AG10803 (cell line): Measurements from ENCODE around the gene ZNF282.

ENCODE experiments used
- DNase-seq: peaks from one replicate; pipeline ENCODE4 v3.0.0; 2010; ENCODE audit warnings: low read depth
- H3K4me3 ChIP-seq: 2 replicates; pipeline ENCODE4 v1.5.1; 2011; ENCODE audit warnings: mild to moderate bottlenecking, low read length, control low read depth
- TF ChIP-seq, protein P1 (sequence below): conservative IDR thresholded peaks from 2 replicates; pipeline ENCODE4 v1.5.1; 2011; ENCODE audit warnings: mild to moderate bottlenecking, low read length, control low read depth, inconsistent platforms

The ZNF282 gene

DNA sequence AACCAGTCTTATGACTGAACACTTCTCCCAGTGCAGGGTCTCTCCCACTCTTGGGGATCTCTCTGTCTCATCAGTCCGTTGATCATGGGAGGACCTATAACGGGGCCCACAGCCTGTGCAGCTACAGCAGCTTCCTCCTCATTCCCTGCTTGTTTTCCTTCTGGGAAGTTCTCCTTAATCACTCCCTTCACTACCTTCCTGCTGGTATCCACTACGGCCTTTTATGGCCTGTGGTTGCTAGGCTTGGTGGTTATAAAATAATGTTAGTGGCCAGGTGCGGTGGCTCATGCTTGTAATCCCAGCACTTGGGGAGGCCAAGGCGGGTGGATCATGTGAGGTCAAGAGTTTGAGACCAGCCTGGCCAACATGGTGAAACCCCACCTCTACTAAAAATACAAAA, 3.5 kb upstream of the ZNF282 start:
- TF ChIP-seq, protein P1, sequence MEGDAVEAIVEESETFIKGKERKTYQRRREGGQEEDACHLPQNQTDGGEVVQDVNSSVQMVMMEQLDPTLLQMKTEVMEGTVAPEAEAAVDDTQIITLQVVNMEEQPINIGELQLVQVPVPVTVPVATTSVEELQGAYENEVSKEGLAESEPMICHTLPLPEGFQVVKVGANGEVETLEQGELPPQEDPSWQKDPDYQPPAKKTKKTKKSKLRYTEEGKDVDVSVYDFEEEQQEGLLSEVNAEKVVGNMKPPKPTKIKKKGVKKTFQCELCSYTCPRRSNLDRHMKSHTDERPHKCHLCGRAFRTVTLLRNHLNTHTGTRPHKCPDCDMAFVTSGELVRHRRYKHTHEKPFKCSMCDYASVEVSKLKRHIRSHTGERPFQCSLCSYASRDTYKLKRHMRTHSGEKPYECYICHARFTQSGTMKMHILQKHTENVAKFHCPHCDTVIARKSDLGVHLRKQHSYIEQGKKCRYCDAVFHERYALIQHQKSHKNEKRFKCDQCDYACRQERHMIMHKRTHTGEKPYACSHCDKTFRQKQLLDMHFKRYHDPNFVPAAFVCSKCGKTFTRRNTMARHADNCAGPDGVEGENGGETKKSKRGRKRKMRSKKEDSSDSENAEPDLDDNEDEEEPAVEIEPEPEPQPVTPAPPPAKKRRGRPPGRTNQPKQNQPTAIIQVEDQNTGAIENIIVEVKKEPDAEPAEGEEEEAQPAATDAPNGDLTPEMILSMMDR = no peak
- DNase-seq = no peak
- H3K4me3 ChIP-seq = no peak overlapping the region

DNA sequence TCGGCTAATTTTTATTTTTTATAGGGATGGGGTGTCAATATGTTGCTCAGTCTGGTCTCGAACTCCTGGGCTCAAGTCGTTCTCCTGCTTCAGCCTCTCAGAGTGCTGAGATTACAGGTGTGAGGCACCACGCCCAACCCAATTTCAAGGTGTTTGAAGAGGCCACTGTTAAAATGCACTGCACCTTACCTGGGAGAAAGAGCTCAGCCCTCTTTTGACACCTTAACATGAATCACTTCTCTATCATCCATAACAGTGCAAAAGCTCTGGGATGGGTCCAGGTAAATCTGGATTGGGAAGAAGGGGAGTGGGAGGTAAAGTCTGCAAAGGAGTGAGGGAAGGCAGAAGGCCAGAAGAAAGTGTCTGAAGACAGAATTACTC, 557 bp upstream of the ZNF282 start:
- peak overlapping the region; percentile 85 for H3K4me3 ChIP-seq
- DNase-seq = no peak
- TF ChIP-seq, protein P1 = no peak

DNA sequence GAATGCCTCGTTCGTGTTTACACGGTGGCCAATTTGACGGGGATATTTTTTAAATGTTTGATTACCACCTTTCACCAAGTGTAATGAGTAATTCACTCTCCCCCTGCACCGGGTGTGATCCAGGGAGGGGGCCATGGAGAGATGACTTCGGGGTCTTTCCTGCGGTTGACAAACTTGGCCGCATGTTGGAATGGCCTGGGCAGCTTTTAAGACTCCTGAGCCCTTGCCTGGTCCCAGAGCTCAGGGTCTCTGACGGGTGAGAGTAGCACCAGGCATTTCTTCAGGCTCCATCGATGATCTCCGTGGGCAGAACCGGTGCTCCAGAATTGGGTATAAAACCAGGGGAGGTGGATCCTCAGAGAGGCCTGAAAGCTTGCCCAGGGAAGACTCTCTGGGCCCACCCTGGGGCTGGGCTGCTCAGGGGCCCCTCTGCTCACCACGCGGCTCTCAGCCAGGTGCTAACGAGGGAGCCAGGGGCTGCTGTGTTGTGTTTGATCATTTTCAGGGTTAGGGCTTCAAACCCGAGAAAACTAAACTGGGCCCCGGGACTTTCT, 882 bp downstream of the ZNF282 start:
- TF ChIP-seq, protein P1 = no peak
- no peak for DNase-seq
- H3K4me3 ChIP-seq = peak overlapping the region; percentile 85

DNA sequence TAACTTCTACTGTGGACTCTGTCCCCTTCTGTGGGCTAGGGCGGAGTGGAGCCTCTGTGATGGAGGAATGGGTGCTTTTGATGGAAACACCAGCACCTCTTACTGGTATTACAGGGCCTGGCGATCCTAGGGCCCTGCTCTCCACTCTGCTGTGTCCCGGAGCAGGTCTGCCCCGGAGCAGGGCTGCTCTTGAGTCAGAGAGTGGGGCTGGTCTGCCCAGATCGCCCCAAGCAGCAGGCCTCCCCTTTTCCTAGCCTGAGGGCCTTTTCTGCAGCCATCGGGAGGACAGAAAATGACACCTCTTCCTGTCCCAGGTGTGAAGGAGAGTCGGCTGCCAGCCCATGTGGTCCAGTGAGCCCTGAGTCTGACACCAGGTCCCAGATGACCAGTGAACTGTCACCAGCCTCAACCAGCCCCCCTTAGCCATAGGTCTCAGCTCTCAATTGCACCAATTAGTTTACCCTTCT, 1.4 kb downstream of the ZNF282 start:
- H3K4me3 ChIP-seq = peak overlapping the region; percentile 85
- DNase-seq = peak; percentile 27
- TF ChIP-seq, protein P1 = no peak

DNA sequence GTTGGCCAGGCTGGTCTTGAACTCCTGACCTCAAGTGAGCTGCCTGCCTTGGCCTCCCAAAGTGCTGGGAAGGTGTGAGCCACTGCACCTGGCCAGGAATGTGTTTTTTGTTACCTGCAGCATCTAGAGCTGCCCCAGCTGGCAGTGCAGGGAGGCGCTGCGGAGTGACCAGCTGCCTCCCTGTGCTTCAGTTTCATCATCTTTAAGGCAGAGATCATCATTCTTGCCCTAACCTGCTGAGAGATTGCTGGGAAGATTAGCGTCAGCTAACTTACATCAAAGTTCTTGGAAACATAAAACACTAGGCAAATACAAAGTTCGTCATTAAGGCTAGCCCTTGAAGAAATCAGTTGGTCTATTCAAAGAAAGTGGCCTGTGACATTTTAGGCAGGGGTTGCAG, 2.3 kb downstream of the ZNF282 start:
- no peak overlapping the region for H3K4me3 ChIP-seq
- TF ChIP-seq, protein P1 = no peak
- DNase-seq = no peak

DNA sequence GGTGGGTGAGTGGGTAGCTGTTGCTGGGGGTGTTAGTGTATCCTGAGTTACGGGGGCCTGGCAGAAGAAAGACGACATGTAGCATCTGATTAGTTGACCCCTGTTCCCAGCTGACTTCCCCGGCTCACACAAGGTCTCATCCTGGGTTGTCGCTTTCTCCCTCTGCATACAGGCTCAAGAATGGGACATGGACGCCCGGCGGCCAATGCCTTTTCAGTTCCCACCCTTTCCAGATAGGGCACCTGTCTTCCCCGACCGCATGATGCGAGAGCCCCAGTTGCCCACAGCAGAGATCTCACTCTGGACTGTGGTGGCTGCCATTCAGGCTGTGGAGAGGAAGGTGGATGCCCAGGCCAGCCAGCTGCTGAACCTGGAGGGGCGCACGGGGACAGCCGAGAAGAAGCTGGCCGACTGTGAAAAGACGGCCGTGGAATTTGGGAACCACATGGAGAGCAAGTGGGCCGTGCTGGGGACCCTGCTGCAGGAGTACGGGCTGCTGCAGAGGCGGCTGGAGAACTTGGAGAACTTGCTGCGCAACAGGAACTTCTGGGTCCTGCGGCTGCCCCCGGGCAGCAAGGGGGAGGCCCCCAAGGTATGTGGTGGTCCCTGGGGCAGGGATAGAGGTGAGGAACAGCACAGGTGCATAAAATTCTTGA, 2.9 kb downstream of the ZNF282 start:
- no peak overlapping the region for H3K4me3 ChIP-seq
- no peak for DNase-seq
- TF ChIP-seq, protein P1 = no peak

DNA sequence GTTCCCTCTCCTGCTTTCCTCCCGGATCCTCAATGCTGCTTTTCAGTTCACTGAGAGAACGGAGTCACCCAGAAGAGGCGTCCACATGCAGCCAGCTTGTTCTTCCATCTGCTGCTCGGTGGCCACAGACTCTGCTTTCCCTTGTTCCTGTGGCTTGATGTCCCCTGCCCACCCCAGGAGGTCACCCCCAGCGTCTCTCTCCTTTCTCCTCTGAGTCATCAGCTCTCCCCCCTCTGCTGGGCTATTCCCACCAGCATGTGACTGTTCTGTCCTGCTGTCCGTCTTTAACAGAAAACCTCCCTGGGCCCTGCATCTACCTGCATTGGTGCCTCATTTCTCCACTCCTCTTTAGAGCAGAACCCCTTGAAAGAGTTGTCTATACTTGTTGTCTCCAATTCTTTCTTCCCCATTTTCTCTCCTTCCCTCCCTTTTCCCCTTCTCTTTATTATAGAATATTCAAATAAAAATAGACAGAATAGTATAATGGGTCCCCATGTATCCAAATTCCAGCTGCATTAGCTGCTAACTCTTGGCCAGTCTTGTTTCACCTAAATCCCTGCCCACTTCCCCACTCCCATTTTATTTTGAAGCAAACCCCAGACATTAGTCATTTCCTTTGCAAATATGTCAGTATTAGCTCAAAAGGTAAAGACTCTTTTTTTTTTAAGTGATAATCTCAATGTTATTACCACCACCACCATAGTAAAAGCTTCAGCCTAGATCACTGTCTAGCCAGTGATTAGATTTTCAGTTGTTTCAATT, 4.1 kb downstream of the ZNF282 start:
- TF ChIP-seq, protein P1 = no peak
- no peak for DNase-seq

More for the DNA sequence above, 4.1 kb downstream of the ZNF282 start:
- no peak overlapping the region for H3K4me3 ChIP-seq
